ENCODE data around the gene TINCR.
A peak's percentile ranks its signal among the peaks of the same experiment; 100 is the strongest.

TINCR gene

GRCh38 chr19:5536337-5536894 lies 31.3 kb downstream of the TINCR start:
- POLR2A ChIA-PET: interaction anchor here (0.6 kb wide), 1 partner anchor 364 kb away, joined by 3 read pairs; no protein-coding TSS in a partner anchor
- peak overlapping the region; percentile 32; the same call in 1 of the 2 replicates for H3K4me3 ChIP-seq (ENCODE audit: low read depth, low read length)
- CTCF ChIA-PET: interaction anchor here (2.2 to 3.0 kb wide), 2 partner anchors 9 to 11 kb away, joined by 5 to 9 read pairs; no protein-coding TSS in a partner anchor
- TF ChIP-seq, protein P1, sequence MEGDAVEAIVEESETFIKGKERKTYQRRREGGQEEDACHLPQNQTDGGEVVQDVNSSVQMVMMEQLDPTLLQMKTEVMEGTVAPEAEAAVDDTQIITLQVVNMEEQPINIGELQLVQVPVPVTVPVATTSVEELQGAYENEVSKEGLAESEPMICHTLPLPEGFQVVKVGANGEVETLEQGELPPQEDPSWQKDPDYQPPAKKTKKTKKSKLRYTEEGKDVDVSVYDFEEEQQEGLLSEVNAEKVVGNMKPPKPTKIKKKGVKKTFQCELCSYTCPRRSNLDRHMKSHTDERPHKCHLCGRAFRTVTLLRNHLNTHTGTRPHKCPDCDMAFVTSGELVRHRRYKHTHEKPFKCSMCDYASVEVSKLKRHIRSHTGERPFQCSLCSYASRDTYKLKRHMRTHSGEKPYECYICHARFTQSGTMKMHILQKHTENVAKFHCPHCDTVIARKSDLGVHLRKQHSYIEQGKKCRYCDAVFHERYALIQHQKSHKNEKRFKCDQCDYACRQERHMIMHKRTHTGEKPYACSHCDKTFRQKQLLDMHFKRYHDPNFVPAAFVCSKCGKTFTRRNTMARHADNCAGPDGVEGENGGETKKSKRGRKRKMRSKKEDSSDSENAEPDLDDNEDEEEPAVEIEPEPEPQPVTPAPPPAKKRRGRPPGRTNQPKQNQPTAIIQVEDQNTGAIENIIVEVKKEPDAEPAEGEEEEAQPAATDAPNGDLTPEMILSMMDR (IDR thresholded peaks at IDR 0.05; ENCODE audit: insufficient read depth, low read length, missing control alignments): no peak
- DNase-seq (ENCODE audit: low read depth, low spot score): no peak

GRCh38 chr19:5534787-5535586 lies 32.8 kb downstream of the TINCR start:
- POLR2A ChIA-PET: no interaction called here
- TF ChIP-seq, protein P1 (IDR thresholded peaks at IDR 0.05; ENCODE audit: insufficient read depth, low read length, missing control alignments): peak; percentile 43
- no peak for DNase-seq (ENCODE audit: low read depth, low spot score)
- CTCF ChIA-PET: interaction anchor here (0.7 to 3.0 kb wide), 4 partner anchors 11 to 50 kb away, joined by 3 to 9 read pairs (median 4); no protein-coding TSS in a partner anchor
- H3K4me3 ChIP-seq (ENCODE audit: low read depth, low read length): no peak overlapping the region

DNA sequence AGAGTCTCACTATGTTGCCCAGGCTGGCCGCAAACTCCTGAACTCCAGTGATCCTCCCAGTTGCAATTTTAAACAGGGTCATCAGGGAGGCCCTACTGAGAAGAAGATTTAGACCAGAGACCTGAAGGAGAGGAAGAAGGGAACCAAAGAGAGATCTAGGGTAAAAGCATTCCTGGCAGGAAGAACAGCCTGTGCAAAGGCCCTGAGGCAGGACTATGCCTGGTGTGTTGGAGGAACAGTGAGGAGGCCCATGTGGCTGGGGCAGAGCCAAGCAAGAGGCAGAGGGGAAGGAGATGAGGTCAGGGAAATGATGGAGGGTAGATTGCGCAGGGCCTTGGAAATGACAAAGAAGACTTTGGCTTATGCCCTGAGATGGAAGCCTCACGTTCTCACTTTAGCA lies 34.5 kb downstream of the TINCR start:
- CTCF ChIA-PET: no interaction called here
- POLR2A ChIA-PET: no interaction called here
- DNase-seq (ENCODE audit: low read depth, low spot score): no peak
- TF ChIP-seq, protein P1 (IDR thresholded peaks at IDR 0.05; ENCODE audit: insufficient read depth, low read length, missing control alignments): no peak
- H3K4me3 ChIP-seq (ENCODE audit: low read depth, low read length): no peak overlapping the region

- POLR2A ChIA-PET: no interaction called here
- CTCF ChIA-PET: no interaction called here
- no peak overlapping the region for H3K4me3 ChIP-seq (ENCODE audit: low read depth, low read length)
- no peak for DNase-seq (ENCODE audit: low read depth, low spot score)
- TF ChIP-seq, protein P1 (IDR thresholded peaks at IDR 0.05; ENCODE audit: insufficient read depth, low read length, missing control alignments): no peak
These were observed 37.1 kb downstream of the TINCR start for GRCh38 chr19:5530701-5531100.

- ChIA-PET POLR2A (no interaction called here), CTCF (no interaction called here)
- TF ChIP-seq, protein P1 (IDR thresholded peaks at IDR 0.05; ENCODE audit: insufficient read depth, low read length, missing control alignments): no peak
- no peak overlapping the region for H3K4me3 ChIP-seq (ENCODE audit: low read depth, low read length)
- no peak for DNase-seq (ENCODE audit: low read depth, low spot score)
These were observed 41.1 kb downstream of the TINCR start for GRCh38 chr19:5526691-5527090.

- CTCF ChIA-PET: no interaction called here
- no peak for DNase-seq (ENCODE audit: low read depth, low spot score)
- POLR2A ChIA-PET: interaction anchor here (1.1 kb wide), 1 partner anchor 215 kb away, joined by 4 read pairs; no protein-coding TSS in a partner anchor
- H3K4me3 ChIP-seq (ENCODE audit: low read depth, low read length): no peak overlapping the region
- TF ChIP-seq, protein P1 (IDR thresholded peaks at IDR 0.05; ENCODE audit: insufficient read depth, low read length, missing control alignments): no peak
These were observed 43.7 kb downstream of the TINCR start for GRCh38 chr19:5524081-5524480.

Measured in AG04449 (cell line).